ENCODE data around the gene INAFM2. TPM values are rescaled to one million over a fixed set of nuclear protein-coding genes. Genes with fewer than 3 reads are reported as not detected.

The INAFM2 gene
- total RNA-seq, 1 experiment from 2014 or later: 25.4 TPM

DNA sequence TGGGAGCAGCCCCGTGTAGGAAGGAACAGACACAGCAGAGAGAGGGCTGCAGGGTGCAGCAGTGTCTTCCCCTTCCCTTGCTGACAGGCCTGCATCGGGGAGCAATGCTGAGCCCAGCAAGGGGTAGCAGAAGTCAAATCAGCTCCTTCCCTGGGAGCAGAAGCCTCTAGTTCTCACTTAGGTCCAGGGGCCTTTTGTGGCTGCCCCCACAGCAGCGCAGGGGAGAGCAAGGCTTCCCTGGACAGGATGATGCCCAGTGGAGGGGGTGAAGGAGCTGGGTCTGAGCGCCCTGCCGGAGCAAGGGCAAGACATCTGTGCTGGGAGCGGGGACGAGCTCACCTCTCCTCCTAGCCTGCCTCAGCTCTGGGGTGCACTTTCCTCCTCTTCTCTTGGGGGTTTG is 16.6 kb upstream of the INAFM2 start:
- no peaks in the 10 kb centered on the region; a peak in 1 of 5 replicates for H3K9me3 Mint-ChIP-seq
- peaks cover 29 to 36% of the 10 kb centered on the region in 2 experiments for H3K4me1 Mint-ChIP-seq
- Histone ChIP-seq H4K20me1 (ENCODE audit: control insufficient read depth, insufficient read depth, insufficient read length) (no peaks in the 10 kb centered on the region), H3K27me3 (ENCODE audit: insufficient read depth, low read length) (no peaks in the 10 kb centered on the region), H3K4me2 (ENCODE audit: insufficient read depth, insufficient read length, low read length) (no peak overlapping the region), H3K9ac (ENCODE audit: extremely low read depth, insufficient read length, low read length) (no peak overlapping the region), H3K27ac (ENCODE audit: insufficient read length, low read depth, low read length) (no peak overlapping the region), H3T11ph (ENCODE audit: low read length) (no peak overlapping the region), H2BK120ac (ENCODE audit: low read depth, low read length, poor library complexity, severe bottlenecking) (no peak overlapping the region), H2BK5ac (ENCODE audit: insufficient read length, low read length) (no peak overlapping the region), H3K18ac (ENCODE audit: insufficient read length, low read depth, low read length) (no peak overlapping the region), H2BK12ac (ENCODE audit: insufficient read length, low read depth, low read length) (no peak overlapping the region), H3K79me1 (ENCODE audit: insufficient read depth, low read depth, low read length, poor library complexity, severe bottlenecking) (no peaks in the 10 kb centered on the region), H3K23me2 (ENCODE audit: insufficient read length, low read depth, low read length, poor library complexity, severe bottlenecking) (no peaks in the 10 kb centered on the region), H4K91ac (ENCODE audit: insufficient read length, low read depth, low read length) (no peak overlapping the region), H3K56ac (ENCODE audit: insufficient read length, low read depth, low read length) (no peak overlapping the region), H3K4me1 (ENCODE audit: insufficient read depth, low read length) (peaks cover 6% of the 10 kb centered on the region; the same call in 1 of the 2 replicates), H2BK20ac (ENCODE audit: low read depth, low read length, poor library complexity, severe bottlenecking) (no peak overlapping the region), H4K8ac (replicated peaks; ENCODE audit: insufficient read length, low read depth, low read length) (no peak overlapping the region), H3K14ac (ENCODE audit: insufficient read depth, low read length) (no peak overlapping the region), H3K79me2 (ENCODE audit: insufficient read depth, low read length) (no peaks in the 10 kb centered on the region), H3K4ac (ENCODE audit: low read depth, low read length) (no peak overlapping the region), H2AFZ (ENCODE audit: low read length) (no peak overlapping the region), H3K9me3 (ENCODE audit: control insufficient read depth, low read depth, low read length) (no peaks in the 10 kb centered on the region), H4K5ac (ENCODE audit: insufficient read length, low read depth, low read length) (no peak overlapping the region), H2AK5ac (ENCODE audit: insufficient read length, low read length) (no peak overlapping the region), H3K23ac (ENCODE audit: insufficient read length, low read depth, low read length) (no peak overlapping the region), H2BK15ac (ENCODE audit: low read depth, low read length) (no peak overlapping the region)
- H3K36me3 Mint-ChIP-seq (ENCODE audit: insufficient read depth in 1 of 3, low read depth in 3 of 3): no peaks in the 10 kb centered on the region
- no peak for DNase-seq
- H3K27me3 Mint-ChIP-seq (ENCODE audit: low read depth): peaks cover 31% of the 10 kb centered on the region
- peak overlapping the region in 1 of 2 experiments; percentile 18; a peak in 1 of 5 replicates for H3K4me3 Mint-ChIP-seq
- no CpG with 5 or more reads among the region's 7 CpGs for WGBS (ENCODE audit: extremely low coverage, insufficient read length, low lambda C conversion rate)
- TF ChIP-seq, protein P1, sequence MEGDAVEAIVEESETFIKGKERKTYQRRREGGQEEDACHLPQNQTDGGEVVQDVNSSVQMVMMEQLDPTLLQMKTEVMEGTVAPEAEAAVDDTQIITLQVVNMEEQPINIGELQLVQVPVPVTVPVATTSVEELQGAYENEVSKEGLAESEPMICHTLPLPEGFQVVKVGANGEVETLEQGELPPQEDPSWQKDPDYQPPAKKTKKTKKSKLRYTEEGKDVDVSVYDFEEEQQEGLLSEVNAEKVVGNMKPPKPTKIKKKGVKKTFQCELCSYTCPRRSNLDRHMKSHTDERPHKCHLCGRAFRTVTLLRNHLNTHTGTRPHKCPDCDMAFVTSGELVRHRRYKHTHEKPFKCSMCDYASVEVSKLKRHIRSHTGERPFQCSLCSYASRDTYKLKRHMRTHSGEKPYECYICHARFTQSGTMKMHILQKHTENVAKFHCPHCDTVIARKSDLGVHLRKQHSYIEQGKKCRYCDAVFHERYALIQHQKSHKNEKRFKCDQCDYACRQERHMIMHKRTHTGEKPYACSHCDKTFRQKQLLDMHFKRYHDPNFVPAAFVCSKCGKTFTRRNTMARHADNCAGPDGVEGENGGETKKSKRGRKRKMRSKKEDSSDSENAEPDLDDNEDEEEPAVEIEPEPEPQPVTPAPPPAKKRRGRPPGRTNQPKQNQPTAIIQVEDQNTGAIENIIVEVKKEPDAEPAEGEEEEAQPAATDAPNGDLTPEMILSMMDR (conservative IDR thresholded peaks at IDR 0.05): no peak
- no peak overlapping the region; a peak in 1 of 7 replicates for H3K27ac Mint-ChIP-seq
